Upper lobe of right lung (tissue), 1 donor: Measurements from ENCODE around the gene TARS1. TPM values are rescaled to one million over a fixed set of nuclear protein-coding genes. Genes with fewer than 3 reads are reported as not detected.

ENCODE experiments used
- ATAC-seq: fragments of 200-7000 bp; cut with Tn5 transposase; one replicate; pipeline ENCODE4 v1.9.1; 2020; ENCODE audit warnings: mild to moderate bottlenecking, moderate library complexity
- DNase-seq: peaks from one replicate; pipeline ENCODE4 v3.0.0-alpha.2; 2020
- H3K27ac ChIP-seq: fragments of 200-600 bp; one replicate; pipeline ENCODE4 v1.8.0; 2022
- H3K27me3 ChIP-seq: fragments of 200-600 bp; one replicate; pipeline ENCODE4 v1.8.0; 2022; ENCODE audit warnings: mild to moderate bottlenecking
- H3K36me3 ChIP-seq: fragments of 200-600 bp; one replicate; pipeline ENCODE4 v1.8.0; 2022
- H3K4me1 ChIP-seq: fragments of 200-600 bp; one replicate; pipeline ENCODE4 v1.8.0; 2022
- H3K4me3 ChIP-seq: fragments of 200-600 bp; one replicate; pipeline ENCODE4 v1.8.0; 2022; ENCODE audit warnings: mild to moderate bottlenecking
- H3K9me3 ChIP-seq: fragments of 200-600 bp; one replicate; pipeline ENCODE4 v1.8.0; 2022
- intact Hi-C: fragments of 100-400 bp; cut with DNase I; formaldehyde crosslinking; loops from one replicate; pipeline ENCODE4 v1.11.0; 2022
- total RNA-seq: library from RNA; stranded (reverse); fragmentation: NEBNext Ultra II Directional; extraction: Animal tissue kit (Norgen Biotek cat#: 25700); gene quantifications from one replicate; pipeline ENCODE4 v1.2.1, GENCODE V29; 2021
- TF ChIP-seq, protein P1 (sequence below): fragments of 200-600 bp; IDR thresholded peaks from one replicate; pipeline ENCODE4 v1.8.0; 2022; ENCODE audit warnings: antibody characterized with exemption
- donor health status: DM: no; HTN: yes; CAD: no; lungs with severe emphysema.

TARS1 gene
- total RNA-seq, 1 donor from 2014 or later: 92.5 TPM

DNA sequence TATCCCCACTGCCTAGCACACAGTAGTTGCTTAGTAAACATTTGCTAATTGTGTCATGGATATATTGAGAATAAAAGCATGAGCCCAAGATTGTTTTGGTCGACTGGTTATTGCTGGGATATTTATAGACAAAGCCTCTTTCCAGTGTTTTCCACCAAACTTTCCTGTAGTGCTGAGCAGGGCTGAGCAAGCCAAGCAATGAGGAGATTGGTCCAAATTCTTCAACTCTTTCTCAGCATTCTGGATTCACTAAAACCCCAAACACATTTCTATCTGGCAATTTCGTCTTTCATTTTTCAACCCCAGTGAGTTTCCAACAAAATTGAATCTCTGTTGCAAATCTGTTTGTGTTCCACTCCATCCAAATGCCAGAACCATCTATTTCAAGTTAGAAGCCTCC, 31.9 kb upstream of the TARS1 start:
- DNase-seq (no peak), ATAC-seq (no peak)
- no peak overlapping the region for H3K27ac ChIP-seq
- H3K9me3 ChIP-seq: no peaks in the 10 kb centered on the region
- H3K36me3 ChIP-seq: no peaks in the 10 kb centered on the region
- no peaks in the 10 kb centered on the region for H3K27me3 ChIP-seq
- intact Hi-C loops: no loop called here
- H3K4me1 ChIP-seq: peaks cover 4% of the 10 kb centered on the region
- H3K4me3 ChIP-seq: no peak overlapping the region
- TF ChIP-seq, protein P1, sequence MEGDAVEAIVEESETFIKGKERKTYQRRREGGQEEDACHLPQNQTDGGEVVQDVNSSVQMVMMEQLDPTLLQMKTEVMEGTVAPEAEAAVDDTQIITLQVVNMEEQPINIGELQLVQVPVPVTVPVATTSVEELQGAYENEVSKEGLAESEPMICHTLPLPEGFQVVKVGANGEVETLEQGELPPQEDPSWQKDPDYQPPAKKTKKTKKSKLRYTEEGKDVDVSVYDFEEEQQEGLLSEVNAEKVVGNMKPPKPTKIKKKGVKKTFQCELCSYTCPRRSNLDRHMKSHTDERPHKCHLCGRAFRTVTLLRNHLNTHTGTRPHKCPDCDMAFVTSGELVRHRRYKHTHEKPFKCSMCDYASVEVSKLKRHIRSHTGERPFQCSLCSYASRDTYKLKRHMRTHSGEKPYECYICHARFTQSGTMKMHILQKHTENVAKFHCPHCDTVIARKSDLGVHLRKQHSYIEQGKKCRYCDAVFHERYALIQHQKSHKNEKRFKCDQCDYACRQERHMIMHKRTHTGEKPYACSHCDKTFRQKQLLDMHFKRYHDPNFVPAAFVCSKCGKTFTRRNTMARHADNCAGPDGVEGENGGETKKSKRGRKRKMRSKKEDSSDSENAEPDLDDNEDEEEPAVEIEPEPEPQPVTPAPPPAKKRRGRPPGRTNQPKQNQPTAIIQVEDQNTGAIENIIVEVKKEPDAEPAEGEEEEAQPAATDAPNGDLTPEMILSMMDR: no peak

DNA sequence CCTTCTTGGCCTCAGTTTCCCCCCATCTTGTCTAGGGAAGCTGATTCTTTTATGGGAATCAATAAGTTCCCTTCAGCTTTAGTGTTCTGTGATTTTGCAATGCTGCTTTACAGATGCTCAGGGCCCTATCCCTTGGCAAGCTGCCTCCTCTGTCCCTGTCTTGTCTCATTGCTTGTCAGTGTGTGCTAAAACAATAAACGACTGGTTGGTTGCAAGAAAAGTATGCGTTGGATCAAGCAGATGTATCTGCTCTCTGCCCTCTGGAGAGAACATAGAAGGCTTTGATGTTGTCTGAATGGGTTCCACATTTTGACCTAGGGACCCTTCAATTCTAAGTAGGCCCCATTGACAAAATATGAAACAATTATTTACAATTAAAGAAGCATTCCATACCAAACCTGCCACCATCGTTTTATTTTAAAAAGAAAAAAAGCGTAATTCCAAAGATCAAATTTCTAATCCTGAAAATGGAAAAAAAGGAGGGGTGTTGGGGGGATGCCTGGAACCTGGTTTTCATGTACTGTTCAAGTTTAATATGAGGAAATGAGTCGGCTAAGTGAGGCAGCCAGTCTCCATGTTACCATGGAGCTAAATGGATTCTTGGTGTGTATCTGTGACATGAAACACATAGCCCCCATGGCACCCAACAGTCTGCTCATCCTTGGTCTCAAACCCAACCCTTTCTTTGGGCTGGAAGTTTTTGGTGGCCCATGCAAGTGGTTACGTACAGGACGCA, 31.2 kb upstream of the TARS1 start:
- TF ChIP-seq, protein P1: no peak
- intact Hi-C loops: no loop called here
- DNase-seq (no peak), ATAC-seq (no peak)
- Histone ChIP-seq H3K27me3 (no peaks in the 10 kb centered on the region), H3K27ac (no peak overlapping the region), H3K4me1 (peaks cover 4% of the 10 kb centered on the region), H3K4me3 (no peak overlapping the region), H3K9me3 (no peaks in the 10 kb centered on the region), H3K36me3 (no peaks in the 10 kb centered on the region)

DNA sequence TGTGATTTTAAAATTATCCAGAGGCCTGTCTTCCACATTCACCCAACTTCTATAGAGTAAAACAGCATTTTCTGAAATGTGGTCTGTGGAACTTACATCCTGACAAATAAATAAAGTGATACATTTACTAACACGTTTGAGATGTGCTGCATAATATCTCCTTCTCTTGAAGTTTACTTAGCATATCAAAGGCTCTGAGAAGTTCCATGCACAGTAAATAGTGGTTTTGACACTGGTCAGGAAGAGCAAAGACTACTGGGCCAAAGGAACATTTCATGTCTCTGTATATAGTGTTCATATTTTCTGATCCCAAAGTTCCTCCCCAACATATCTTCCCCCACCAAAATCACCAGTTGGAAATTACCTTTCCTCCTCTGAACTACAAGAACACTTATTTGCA, 30.5 kb upstream of the TARS1 start:
- TF ChIP-seq, protein P1: no peak
- Histone ChIP-seq H3K27ac (no peak overlapping the region), H3K36me3 (no peaks in the 10 kb centered on the region), H3K9me3 (no peaks in the 10 kb centered on the region), H3K4me3 (no peak overlapping the region), H3K27me3 (no peaks in the 10 kb centered on the region), H3K4me1 (peaks cover 4% of the 10 kb centered on the region)
- no peak for DNase-seq
- intact Hi-C loops: no loop called here
- ATAC-seq: no peak

DNA sequence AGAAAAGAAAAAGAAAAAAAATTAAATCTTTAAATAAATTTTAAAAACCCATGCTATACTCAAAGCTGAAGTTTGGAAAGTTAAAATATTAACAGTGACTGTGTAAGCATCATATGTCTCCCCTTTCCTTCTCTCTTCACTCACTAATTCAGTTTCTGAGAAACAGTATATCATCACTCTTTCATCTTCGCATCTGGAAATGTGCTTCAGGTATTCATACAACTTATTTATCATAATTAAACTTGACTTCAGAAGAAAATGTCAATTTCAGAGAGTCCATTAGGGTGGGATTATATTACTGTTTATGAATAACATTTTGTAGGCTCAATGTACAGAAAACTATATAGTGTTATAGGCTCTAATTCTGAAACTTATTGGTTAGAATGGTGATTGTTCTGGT, 29.3 kb upstream of the TARS1 start:
- Histone ChIP-seq H3K36me3 (no peaks in the 10 kb centered on the region), H3K27me3 (no peaks in the 10 kb centered on the region), H3K4me1 (peaks cover 4% of the 10 kb centered on the region), H3K9me3 (no peaks in the 10 kb centered on the region), H3K27ac (no peak overlapping the region), H3K4me3 (no peak overlapping the region)
- intact Hi-C loops: no loop called here
- TF ChIP-seq, protein P1: no peak
- ATAC-seq (no peak), DNase-seq (no peak)

DNA sequence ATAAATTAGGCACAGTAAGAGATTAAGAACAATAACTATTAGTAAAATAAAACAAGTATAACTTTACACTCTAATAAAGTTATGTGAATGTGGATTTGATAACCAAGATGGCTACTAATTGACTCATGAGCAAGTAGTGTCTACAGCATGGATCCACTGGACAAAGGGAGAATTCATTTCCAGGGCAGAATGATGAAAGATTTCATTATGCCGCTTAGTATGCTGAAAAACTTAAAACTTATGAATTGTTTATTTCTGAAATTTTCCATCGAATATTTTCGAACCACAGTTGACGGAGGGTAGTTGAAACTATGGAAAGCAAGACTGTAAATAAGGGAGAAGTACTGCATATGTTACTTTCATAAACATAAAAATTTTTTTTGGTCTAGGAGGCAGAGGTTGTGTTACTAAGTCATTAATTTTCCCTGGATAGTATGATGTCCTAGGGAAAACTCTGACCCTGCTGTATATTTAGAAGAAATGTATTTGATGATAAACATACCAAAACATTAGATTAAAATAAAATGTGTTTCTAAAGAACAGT, 24.9 kb upstream of the TARS1 start:
- H3K4me3 ChIP-seq: no peak overlapping the region
- intact Hi-C loops: no loop called here
- DNase-seq: no peak

More for the DNA sequence above, 24.9 kb upstream of the TARS1 start:
- ATAC-seq: no peak
- Histone ChIP-seq H3K27me3 (no peaks in the 10 kb centered on the region), H3K4me1 (no peaks in the 10 kb centered on the region), H3K27ac (no peak overlapping the region), H3K9me3 (no peaks in the 10 kb centered on the region), H3K36me3 (no peaks in the 10 kb centered on the region)
- TF ChIP-seq, protein P1: no peak
